HepG2 (cell line): ENCODE measurements around the gene MAPK11. TPM values are rescaled to one million over a fixed set of nuclear protein-coding genes. Genes with fewer than 3 reads are reported as not detected.

ENCODE experiments used
- ATAC-seq: fragments of 200-7000 bp; cut with Tn5 transposase; 3 replicates; pipeline ENCODE4 v1.9.1; 2020; ENCODE audit warnings: mild to moderate bottlenecking, moderate library complexity
- BruUV-seq: library from RNA; stranded (reverse); fragments of 400-500 nt; replicated peaks from 2 replicates; lab custom pipeline; 2021; lab: Mats Ljungman, UMichigan
- CTCF ChIA-PET: fragments of 300-600 bp; formaldehyde crosslinking; extraction: SDS; loops from one replicate; lab custom pipeline; 2021; ENCODE audit warnings: low total read pairs, inconsistent platforms, low intra/inter-chr PET ratio; lab: Yijun Ruan, JAX
- POLR2A ChIA-PET: fragments of 350-600 bp; sonication (Branson Sonifier 250); formaldehyde crosslinking; loops from one replicate; lab custom pipeline; 2020; ENCODE audit warnings: antibody characterized with exemption, inconsistent platforms; lab: Yijun Ruan, JAX
- DNase-seq: peaks from one replicate; pipeline ENCODE4 v3.0.0-alpha.2; 2015; ENCODE audit warnings: low spot score
- FAIRE-seq: peaks from 3 replicates; lab custom pipeline; 2011; peaks lifted over from hg19 to GRCh38; lab: Jason Lieb, UNC
- H2AFZ ChIP-seq: one replicate; pipeline ENCODE4 v1.6.1; 2011; ENCODE audit warnings: low read length, inconsistent platforms
- H3K27ac ChIP-seq: fragments of 300-600 bp; 3 replicates; pipeline ENCODE4 v1.8.0; 2011; ENCODE audit warnings: mixed run types, mild to moderate bottlenecking, mixed read lengths, low read length, inconsistent platforms; ENCODE audit not compliant: insufficient read depth; ENCODE audit errors: extremely low read length
- H3K27me3 ChIP-seq, 2 experiments: fragments of 200-600 bp in 1 of 2; 2 replicates in 1 of 2; 3 replicates in 1 of 2; pipeline versions ENCODE4 v1.6.0 to v1.8.0; 2011; ENCODE audit warnings: low read length in 2 of 2, mild to moderate bottlenecking in 2 of 2, moderate library complexity in 2 of 2, inconsistent platforms in 1 of 2; ENCODE audit not compliant: insufficient read depth in 2 of 2, control insufficient read depth in 1 of 2
- H3K36me3 ChIP-seq, 2 experiments: fragments of 200-600 bp in 1 of 2; replicated peaks in 1 of 2; 2 replicates in 1 of 2; 3 replicates in 1 of 2; pipeline versions ENCODE4 v1.5.1 to v1.8.0; 2011; ENCODE audit warnings: low read length in 2 of 2, inconsistent platforms in 1 of 2; ENCODE audit not compliant: insufficient read depth in 2 of 2, control insufficient read depth in 1 of 2
- H3K4me1 ChIP-seq: 2 replicates; pipeline ENCODE4 v1.5.1; 2012; ENCODE audit warnings: low read length, inconsistent platforms; ENCODE audit not compliant: insufficient read depth
- H3K4me2 ChIP-seq: 2 replicates; pipeline ENCODE4 v1.6.0; 2011; ENCODE audit warnings: low read depth, low read length, inconsistent platforms
- H3K4me3 ChIP-seq, 3 experiments: fragments of 200-600 bp in 1 of 3; sonication (generic), shearing (Covaris generic) in 1 of 3; replicated peaks in 1 of 3; 2 replicates each; pipeline ENCODE4 v1.5.1; 2011 to 2016; ENCODE audit warnings: low read length in 3 of 3, inconsistent platforms in 2 of 3, low read depth in 2 of 3, mild to moderate bottlenecking in 2 of 3, control low read depth in 1 of 3, mixed read lengths in 1 of 3; ENCODE audit not compliant: insufficient read depth in 1 of 3
- H3K79me2 ChIP-seq: one replicate; pipeline ENCODE4 v1.6.1; 2011; ENCODE audit warnings: low read length, inconsistent platforms; ENCODE audit not compliant: insufficient read depth
- H3K9ac ChIP-seq: 2 replicates; pipeline ENCODE4 v1.6.0; 2011; ENCODE audit warnings: mild to moderate bottlenecking, low read depth, low read length, inconsistent platforms; ENCODE audit not compliant: insufficient read depth
- H3K9me3 ChIP-seq: 2 replicates; pipeline ENCODE4 v1.5.1; 2012; ENCODE audit warnings: mild to moderate bottlenecking, low read length
- H4K20me1 ChIP-seq: 2 replicates; pipeline ENCODE4 v1.6.0; 2011; ENCODE audit warnings: inconsistent platforms, mild to moderate bottlenecking, low read length, moderate library complexity; ENCODE audit not compliant: insufficient read depth
- ATF7-NPFF ChIP-seq: sonication (generic); formaldehyde crosslinking; IDR thresholded peaks from 2 replicates; pipeline ENCODE4 v1.8.1; 2023; ENCODE audit warnings: mild to moderate bottlenecking, low read depth, missing genetic modification reagents, moderate library complexity
- DRAP1 ChIP-seq: IDR thresholded peaks from 2 replicates; pipeline ENCODE4 v1.6.1; 2016; ENCODE audit warnings: missing genetic modification reagents, missing compliant biosample characterization
- ELF3 ChIP-seq: IDR thresholded peaks from 2 replicates; pipeline ENCODE4 v1.6.1; 2016; ENCODE audit warnings: missing genetic modification reagents, missing compliant biosample characterization
- HNRNPL ChIP-seq: fragments of 200-400 bp; formaldehyde crosslinking; IDR thresholded peaks from 2 replicates; pipeline ENCODE4 v1.6.1; 2017; ENCODE audit warnings: mild to moderate bottlenecking, low read depth, low read length
- IKZF4 ChIP-seq: sonication (generic); formaldehyde crosslinking; IDR thresholded peaks from 2 replicates; pipeline ENCODE4 v1.5.1; 2020; ENCODE audit warnings: borderline replicate concordance, mild to moderate bottlenecking, low read depth, missing genetic modification reagents; ENCODE audit errors: not compliant biosample characterization
- MED1 ChIP-seq: sonication (generic); formaldehyde crosslinking; IDR thresholded peaks from 2 replicates; pipeline ENCODE4 v1.4.0; 2020; ENCODE audit warnings: missing genetic modification reagents
- NCOA1 ChIP-seq: sonication (generic); formaldehyde crosslinking; IDR thresholded peaks from 2 replicates; pipeline ENCODE4 v1.9.0; 2021; ENCODE audit warnings: missing genetic modification reagents
- SRSF9 ChIP-seq: fragments of 200-400 bp; formaldehyde crosslinking; IDR thresholded peaks from 2 replicates; pipeline ENCODE4 v1.6.1; 2018; ENCODE audit warnings: borderline replicate concordance, mild to moderate bottlenecking, low read depth, low read length; ENCODE audit not compliant: insufficient read depth, poor library complexity, severe bottlenecking
- YEATS2 ChIP-seq: sonication (generic); formaldehyde crosslinking; IDR thresholded peaks from 2 replicates; pipeline ENCODE4 v1.4.0; 2020; ENCODE audit warnings: missing genetic modification reagents, borderline replicate concordance
- ZMAT5 ChIP-seq: sonication (generic); formaldehyde crosslinking; IDR thresholded peaks from 2 replicates; pipeline ENCODE4 v1.5.0; 2020; ENCODE audit warnings: mild to moderate bottlenecking, low read depth, missing genetic modification reagents, borderline replicate concordance
- ZNF317 ChIP-seq: sonication (generic); formaldehyde crosslinking; IDR thresholded peaks from 2 replicates; pipeline ENCODE4 v1.5.0; 2020; ENCODE audit warnings: mild to moderate bottlenecking, missing genetic modification reagents
- ZNF7 ChIP-seq: IDR thresholded peaks from 2 replicates; pipeline ENCODE4 v1.6.1; 2016; ENCODE audit warnings: missing biosample characterization, missing genetic modification reagents
- ZNF772 ChIP-seq: sonication (generic); formaldehyde crosslinking; IDR thresholded peaks from 2 replicates; pipeline ENCODE4 v1.5.0; 2020; ENCODE audit warnings: mild to moderate bottlenecking, missing genetic modification reagents
- WGBS: methylation state at CpG from one replicate; pipeline ENCODE4 v1.1.6; 2017; ENCODE audit warnings: low lambda C conversion rate; 5-methylcytosine and 5-hydroxymethylcytosine counted together
- in situ Hi-C: cut with HindIII; loops from 2 replicates; pipeline ENCODE4 v1.10.0; 2017; ENCODE audit warnings: low pct_unique_long_range_greater_than_20kb; ENCODE audit not compliant: extremely low pct_ligation_motif_present
- intact Hi-C: fragments of 100-400 bp; cut with micrococcal nuclease; formaldehyde crosslinking; loops from one replicate; pipeline ENCODE4 v1.10.0; 2022; ENCODE audit not compliant: unreplicated experiment
- polyA plus RNA-seq, 8 experiments: library from polyadenylated mRNA; depleted of rRNA in 3 of 8; stranded (reverse) in 7 of 8; unstranded in 1 of 8; fragments of >200 nt; fragmentation: Illumina TruSeq in 4 of 8; extraction: Trizol in 4 of 8; gene quantifications; 2 replicates each; pipeline versions ENCODE4 v1.2.1 to v1.2.3, GENCODE V29; 2011 to 2016; ENCODE audit warnings: low read depth in 4 of 8, missing spikeins in 1 of 8, mixed read lengths in 1 of 8; ENCODE audit not compliant: insufficient read depth in 1 of 8
- total RNA-seq, 5 experiments: library from RNA; depleted of rRNA; stranded (reverse); fragments of >200 nt; fragmentation: Illumina TruSeq; extraction: Trizol; gene quantifications; 2 replicates each; pipeline ENCODE4 v1.2.3, GENCODE V29; 2016; ENCODE audit warnings: low read depth in 1 of 5

MAPK11 gene
- total and polyA plus RNA-seq, 2 of the 13 experiments (the other 11 are each of a cell fraction or from before 2014, with no cell fraction given), result 0.15 to 0.17 TPM

- H3K27me3 ChIP-seq, result peaks cover 15 to 56% of the 10 kb centered on the region in 2 experiments
- no peak for FAIRE-seq
- H3K36me3 ChIP-seq, result no peaks in the 10 kb centered on the region
- ATAC-seq, result no peak
- CTCF ChIA-PET, result no interaction called here
- peaks cover 7% of the 10 kb centered on the region; the same call in 1 of the 2 replicates for H4K20me1 ChIP-seq
- no peak for DNase-seq
- peaks cover 34% of the 10 kb centered on the region for H3K4me1 ChIP-seq
- POLR2A ChIA-PET, result no interaction called here
- no peak overlapping the region for H3K27ac ChIP-seq
- no peak overlapping the region for H2AFZ ChIP-seq
- no peak overlapping the region for H3K4me3 ChIP-seq
- intact Hi-C loops (no loop called here), in situ Hi-C loops (no loop called here)
- WGBS, result 0% methylated on average over 6 of the region's 9 CpGs
- no peak overlapping the region for H3K9ac ChIP-seq
- H3K4me2 ChIP-seq, result no peak overlapping the region
- H3K79me2 ChIP-seq, result no peaks in the 10 kb centered on the region
- H3K9me3 ChIP-seq, result no peaks in the 10 kb centered on the region
- BruUV-seq, result no TSS peak
- TF ChIP-seq NCOA1 (CRISPR knock-in tag), result no peak
- TF ChIP-seq HNRNPL, result no peak
- no peak for TF ChIP-seq DRAP1 (CRISPR knock-in tag)
- TF ChIP-seq YEATS2, result no peak
- TF ChIP-seq ZNF317 (CRISPR knock-in tag), result no peak
- no peak for TF ChIP-seq ZNF772 (CRISPR knock-in tag)
- TF ChIP-seq ELF3 (CRISPR knock-in tag), result no peak
- TF ChIP-seq ZMAT5 (CRISPR knock-in tag), result no peak
- no peak for TF ChIP-seq IKZF4 (CRISPR knock-in tag)
- TF ChIP-seq MED1 (CRISPR knock-in tag), result no peak
- no peak for TF ChIP-seq ATF7-NPFF (CRISPR knock-in tag)
- TF ChIP-seq SRSF9, result no peak
- TF ChIP-seq ZNF7 (CRISPR knock-in tag), result no peak
- TF ChIP-seq, all 625 proteins: peak for 0
These were observed 1.5 kb downstream of the MAPK11 start for GRCh38 chr22:50268655-50269113.
